RCC 7860 (cell line): ENCODE measurements around the gene ADGRG1.
"Not testable (repeated sequence)": the region's sequence is repeated elsewhere in the genome, so short reads cannot be mapped to it uniquely, and the experiment has no call there.

Source experiments
- DNase-seq: peaks from one replicate; pipeline ENCODE4 v3.0.0-alpha.2; 2015; ENCODE audit warnings: low spot score
- FAIRE-seq: peaks from 2 replicates; lab custom pipeline; 2012; peaks lifted over from hg19 to GRCh38; lab: Jason Lieb, UNC

Gene ADGRG1

GRCh38 chr16:57695680-57696069 is 67.2 kb downstream of the ADGRG1 start:
- no peak for FAIRE-seq

GRCh38 chr16:57696240-57696639 is 67.8 kb downstream of the ADGRG1 start:
- no peak for DNase-seq
- no peak for FAIRE-seq

More at GRCh38 chr16:57695680-57696069, 67.2 kb downstream of the ADGRG1 start:
- DNase-seq, result no peak

- DNase-seq, result no peak
- FAIRE-seq, result no peak
Measured at GRCh38 chr16:57697896-57698537, 69.6 kb downstream of the ADGRG1 start.

GRCh38 chr16:57698812-57699405 is 70.5 kb downstream of the ADGRG1 start:
- FAIRE-seq, result no peak
- DNase-seq, result no peak

GRCh38 chr16:57699481-57699880 is 71.1 kb downstream of the ADGRG1 start:
- FAIRE-seq (no peak), DNase-seq (no peak)

- DNase-seq, result no peak
Measured at GRCh38 chr16:57699899-57700298, 71.5 kb downstream of the ADGRG1 start.

GRCh38 chr16:57700781-57701551 is 72.5 kb downstream of the ADGRG1 start:
- FAIRE-seq, result no peak

More at GRCh38 chr16:57699899-57700298, 71.5 kb downstream of the ADGRG1 start:
- no peak for FAIRE-seq

GRCh38 chr16:57701759-57702371 is 73.4 kb downstream of the ADGRG1 start:
- DNase-seq (no peak), FAIRE-seq (no peak)

More at GRCh38 chr16:57700781-57701551, 72.5 kb downstream of the ADGRG1 start:
- no peak for DNase-seq

- DNase-seq, result no peak
- FAIRE-seq, result no peak
Measured at GRCh38 chr16:57703416-57704010, 75.1 kb downstream of the ADGRG1 start.

- DNase-seq (no peak), FAIRE-seq (no peak)
Measured at GRCh38 chr16:57704011-57704904, 75.8 kb downstream of the ADGRG1 start.

GRCh38 chr16:57704905-57705852 is 76.7 kb downstream of the ADGRG1 start:
- FAIRE-seq, result no peak
- DNase-seq, result no peak

GRCh38 chr16:57706717-57707116 is 78.3 kb downstream of the ADGRG1 start:
- no peak for FAIRE-seq

GRCh38 chr16:57707331-57707730 is 78.9 kb downstream of the ADGRG1 start:
- FAIRE-seq, result no peak
- DNase-seq, result no peak

More at GRCh38 chr16:57706717-57707116, 78.3 kb downstream of the ADGRG1 start:
- no peak for DNase-seq

- FAIRE-seq (no peak), DNase-seq (no peak)
Measured at GRCh38 chr16:57708168-57708567, 79.7 kb downstream of the ADGRG1 start.

GRCh38 chr16:57709663-57710062 is 81.2 kb downstream of the ADGRG1 start:
- DNase-seq, result no peak
- FAIRE-seq, result no peak

- DNase-seq, result no peak
- no peak for FAIRE-seq
Measured at GRCh38 chr16:57711346-57711745, 82.9 kb downstream of the ADGRG1 start.

- DNase-seq (no peak), FAIRE-seq (no peak)
Measured at GRCh38 chr16:57711993-57712392, 83.6 kb downstream of the ADGRG1 start.

GRCh38 chr16:57712569-57712968 is 84.1 kb downstream of the ADGRG1 start:
- FAIRE-seq, DNase-seq: not testable (repeated sequence)

- no peak for FAIRE-seq
- no peak for DNase-seq
Measured at GRCh38 chr16:57713596-57713995, 85.2 kb downstream of the ADGRG1 start.
